ENCODE data around the gene HM13. TPM values are rescaled to one million over a fixed set of nuclear protein-coding genes. Genes with fewer than 3 reads are reported as not detected.
A peak's percentile ranks its signal among the peaks of the same experiment; 100 is the strongest.
"Not testable (repeated sequence)": the region's sequence is repeated elsewhere in the genome, so short reads cannot be mapped to it uniquely, and the experiment has no call there.

HM13 gene
- 100 to 1,000 TPM; 107 to 179 TPM for total RNA-seq

- Histone ChIP-seq H3K4me3 (peak within 1 kb of the TSS; percentile 98), H3K27ac (peak within 1 kb of the TSS; percentile 71), H3K9ac (ENCODE audit: low read depth in 2 of 2, low read length in 2 of 2) (peak within 1 kb of the TSS; percentile 75 to 92), H3K9me3 (no peaks in the 10 kb centered on the region), H3K36me3 (no peaks in the 10 kb centered on the region), H3K4me1 (peaks cover 16% of the 10 kb centered on the region), H3K27me3 (no peaks in the 10 kb centered on the region)
- intact Hi-C loops (cut with DNase I): no loop called here
- peak; percentile 92 for DNase-seq
- TF ChIP-seq, protein P1, sequence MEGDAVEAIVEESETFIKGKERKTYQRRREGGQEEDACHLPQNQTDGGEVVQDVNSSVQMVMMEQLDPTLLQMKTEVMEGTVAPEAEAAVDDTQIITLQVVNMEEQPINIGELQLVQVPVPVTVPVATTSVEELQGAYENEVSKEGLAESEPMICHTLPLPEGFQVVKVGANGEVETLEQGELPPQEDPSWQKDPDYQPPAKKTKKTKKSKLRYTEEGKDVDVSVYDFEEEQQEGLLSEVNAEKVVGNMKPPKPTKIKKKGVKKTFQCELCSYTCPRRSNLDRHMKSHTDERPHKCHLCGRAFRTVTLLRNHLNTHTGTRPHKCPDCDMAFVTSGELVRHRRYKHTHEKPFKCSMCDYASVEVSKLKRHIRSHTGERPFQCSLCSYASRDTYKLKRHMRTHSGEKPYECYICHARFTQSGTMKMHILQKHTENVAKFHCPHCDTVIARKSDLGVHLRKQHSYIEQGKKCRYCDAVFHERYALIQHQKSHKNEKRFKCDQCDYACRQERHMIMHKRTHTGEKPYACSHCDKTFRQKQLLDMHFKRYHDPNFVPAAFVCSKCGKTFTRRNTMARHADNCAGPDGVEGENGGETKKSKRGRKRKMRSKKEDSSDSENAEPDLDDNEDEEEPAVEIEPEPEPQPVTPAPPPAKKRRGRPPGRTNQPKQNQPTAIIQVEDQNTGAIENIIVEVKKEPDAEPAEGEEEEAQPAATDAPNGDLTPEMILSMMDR (IDR thresholded peaks at IDR 0.05): peak; percentile 95
Measured at GRCh38 chr20:31514154-31515071, at the start of gene HM13. TSS of gene HM13 (plus strand) at chr20:31514442. CDS start at chr20:31514552, 110 bp downstream.

DNA sequence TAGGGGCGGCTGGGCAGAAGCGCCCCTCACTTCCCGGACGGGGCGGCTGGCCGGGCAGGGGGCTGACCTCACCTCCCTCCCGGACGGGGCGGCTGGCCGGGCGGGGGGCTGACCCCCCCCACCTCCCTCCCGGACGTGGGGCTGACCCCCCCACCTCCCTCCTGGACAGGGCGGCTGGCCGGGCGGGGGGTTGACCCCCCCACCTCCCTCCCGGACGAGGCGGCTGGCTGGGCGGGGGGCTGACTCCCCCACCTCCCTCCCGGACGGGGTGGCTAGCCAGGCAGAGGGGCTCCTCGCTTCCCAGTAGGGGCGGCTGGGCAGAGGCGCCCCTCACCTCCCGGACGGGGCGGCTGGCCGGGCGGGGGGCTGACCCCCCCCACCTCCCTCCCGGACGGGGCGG is 43.3 kb upstream of the HM13 start:
- H3K4me3 ChIP-seq; H3K4me1 ChIP-seq; DNase-seq; H3K27me3 ChIP-seq; H3K27ac ChIP-seq; intact Hi-C loops (cut with DNase I); H3K9ac ChIP-seq (ENCODE audit: low read depth in 2 of 2, low read length in 2 of 2); H3K36me3 ChIP-seq; H3K9me3 ChIP-seq: not testable (repeated sequence)

DNA sequence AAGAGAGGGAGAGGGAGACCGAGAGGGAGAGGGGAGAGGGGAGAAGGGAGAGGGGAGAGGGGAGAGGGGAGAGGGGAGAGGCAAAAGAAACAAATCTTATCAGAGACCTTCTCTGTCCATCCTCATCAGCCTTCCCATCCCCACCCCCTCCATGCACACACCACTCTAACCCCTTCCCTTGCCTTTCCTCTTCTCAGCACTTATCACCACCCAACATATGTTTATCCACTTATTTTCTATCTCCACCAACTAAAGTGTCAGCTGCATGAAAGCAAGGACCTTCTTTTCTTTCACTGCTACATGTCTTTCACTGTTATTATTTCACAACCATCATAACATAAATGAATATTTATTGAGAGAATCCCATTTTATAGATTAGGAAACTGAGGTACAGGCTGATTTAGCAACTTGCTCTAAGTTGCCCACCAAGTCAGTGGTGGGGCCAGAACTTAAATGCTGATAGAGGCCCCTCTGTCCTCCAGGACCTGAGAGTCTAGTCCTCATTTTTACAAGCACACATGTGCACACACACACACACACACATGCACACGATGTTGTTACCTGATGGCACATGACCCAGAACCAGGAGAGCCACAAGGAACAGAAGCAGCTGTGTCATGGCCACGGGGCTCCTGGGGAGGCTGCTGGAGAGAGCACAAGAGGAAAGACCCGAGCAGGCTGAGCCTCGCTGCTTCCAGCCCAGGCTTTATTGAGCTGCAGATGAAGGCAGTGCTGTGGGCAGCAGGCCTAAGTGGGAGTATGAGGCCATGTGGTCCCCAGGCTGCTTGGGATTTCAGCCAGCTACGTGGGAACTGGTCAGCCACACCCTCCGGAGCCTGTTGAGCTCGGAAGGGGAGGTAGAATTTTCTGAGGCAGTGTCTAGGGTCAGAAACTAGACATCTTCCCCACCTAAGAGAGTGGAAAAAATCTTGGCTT is 41.6 kb upstream of the HM13 start:
- H3K4me3 ChIP-seq: no peak overlapping the region
- DNase-seq: no peak
- H3K4me1 ChIP-seq: no peaks in the 10 kb centered on the region
- no peaks in the 10 kb centered on the region for H3K27me3 ChIP-seq
- TF ChIP-seq, protein P1 (IDR thresholded peaks at IDR 0.05): no peak
- intact Hi-C loops (cut with DNase I): no loop called here
- H3K36me3 ChIP-seq: no peaks in the 10 kb centered on the region
- no peak overlapping the region for H3K27ac ChIP-seq
- H3K9ac ChIP-seq (ENCODE audit: low read depth in 2 of 2, low read length in 2 of 2): no peak overlapping the region
- no peaks in the 10 kb centered on the region for H3K9me3 ChIP-seq

DNA sequence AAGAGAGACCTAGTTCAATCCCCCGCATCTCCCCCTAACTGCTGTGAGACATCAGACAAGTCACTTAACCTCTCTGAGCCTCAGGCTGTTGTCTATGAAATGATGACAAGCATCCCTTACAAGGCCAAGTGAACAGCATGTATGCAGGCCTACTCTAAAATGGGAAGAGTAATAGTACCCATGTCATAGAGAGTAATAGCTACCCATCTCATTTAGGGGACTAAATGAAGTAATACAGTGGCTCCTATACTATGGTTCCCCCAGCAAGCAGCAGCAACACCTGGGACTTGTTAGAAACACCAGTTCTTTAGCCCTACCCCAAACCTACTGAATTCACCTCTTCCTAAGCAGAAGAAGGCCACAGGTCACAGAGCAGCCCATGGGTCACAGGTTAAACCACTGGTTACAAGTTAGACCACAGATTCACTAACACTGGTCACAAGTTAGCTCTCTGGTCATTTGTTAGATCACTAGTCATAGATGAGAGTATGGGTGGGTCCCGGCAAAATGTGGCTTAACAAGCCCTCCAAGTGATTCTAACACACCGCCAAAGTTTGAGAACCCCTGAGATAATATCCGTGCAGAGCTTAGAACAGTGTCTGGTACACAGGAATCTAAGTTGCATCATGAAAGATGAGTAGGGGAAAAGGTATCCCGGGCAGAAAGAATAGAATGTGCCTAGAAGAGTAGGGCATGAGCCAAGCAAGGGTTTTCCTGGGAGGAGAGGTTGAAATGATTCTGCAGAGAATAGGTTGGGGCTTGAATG is 40.7 kb upstream of the HM13 start:
- Histone ChIP-seq H3K27ac (no peak overlapping the region), H3K9me3 (no peaks in the 10 kb centered on the region), H3K9ac (ENCODE audit: low read depth in 2 of 2, low read length in 2 of 2) (no peak overlapping the region), H3K27me3 (no peaks in the 10 kb centered on the region), H3K4me3 (no peak overlapping the region), H3K36me3 (no peaks in the 10 kb centered on the region), H3K4me1 (no peaks in the 10 kb centered on the region)
- DNase-seq: no peak
- TF ChIP-seq, protein P1 (IDR thresholded peaks at IDR 0.05): no peak
- intact Hi-C loops (cut with DNase I): no loop called here

DNA sequence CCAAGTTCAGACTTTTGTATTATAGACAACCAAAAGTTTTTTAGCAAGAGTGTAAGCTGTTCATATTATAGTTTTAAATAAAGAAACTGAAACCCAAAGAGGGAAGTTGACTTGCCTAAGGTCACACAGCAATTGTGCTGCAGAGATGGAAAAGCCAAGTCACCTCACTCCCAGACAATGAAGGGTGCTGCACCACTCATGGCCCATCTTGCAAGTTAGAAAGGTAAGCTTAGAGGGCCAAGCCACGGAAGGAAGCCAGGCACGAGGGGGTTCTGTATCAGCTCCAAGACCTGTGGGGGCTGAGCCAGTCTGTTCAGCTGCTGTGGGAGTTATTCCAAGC is 40.2 kb upstream of the HM13 start:
- Histone ChIP-seq H3K27ac (no peak overlapping the region), H3K9me3 (no peaks in the 10 kb centered on the region), H3K36me3 (no peaks in the 10 kb centered on the region), H3K9ac (ENCODE audit: low read depth in 2 of 2, low read length in 2 of 2) (no peak overlapping the region), H3K4me1 (no peaks in the 10 kb centered on the region), H3K27me3 (no peaks in the 10 kb centered on the region), H3K4me3 (no peak overlapping the region)
- intact Hi-C loops (cut with DNase I): no loop called here
- TF ChIP-seq, protein P1 (IDR thresholded peaks at IDR 0.05): no peak
- DNase-seq: no peak

Data from colonic mucosa (tissue), 4 donors.